Measurements from ENCODE around the gene GOLGA8B.
A peak's percentile ranks its signal among the peaks of the same experiment; 100 is the strongest.
"Not testable (repeated sequence)": the region's sequence is repeated elsewhere in the genome, so short reads cannot be mapped to it uniquely, and the experiment has no call there.

The GOLGA8B gene

DNA sequence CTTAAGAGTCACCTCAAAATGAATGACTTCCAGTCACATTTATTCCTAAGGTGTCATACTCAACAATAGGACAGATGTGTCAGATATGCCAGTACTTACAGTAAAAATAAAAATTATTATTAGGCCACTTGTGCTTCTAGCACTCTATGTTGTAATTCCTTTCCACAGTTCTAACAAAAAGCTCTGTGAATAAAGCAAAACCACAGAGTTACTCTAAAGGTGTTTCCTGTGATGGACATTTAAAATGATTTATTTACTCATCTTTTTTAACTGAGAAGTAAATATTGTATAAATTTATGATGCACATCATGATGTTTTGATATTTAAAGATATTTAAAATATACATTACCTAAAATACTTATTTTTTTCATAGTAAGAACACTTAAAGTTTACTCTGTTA is 13.9 kb upstream of the GOLGA8B start:
- DNase-seq: no peak

DNA sequence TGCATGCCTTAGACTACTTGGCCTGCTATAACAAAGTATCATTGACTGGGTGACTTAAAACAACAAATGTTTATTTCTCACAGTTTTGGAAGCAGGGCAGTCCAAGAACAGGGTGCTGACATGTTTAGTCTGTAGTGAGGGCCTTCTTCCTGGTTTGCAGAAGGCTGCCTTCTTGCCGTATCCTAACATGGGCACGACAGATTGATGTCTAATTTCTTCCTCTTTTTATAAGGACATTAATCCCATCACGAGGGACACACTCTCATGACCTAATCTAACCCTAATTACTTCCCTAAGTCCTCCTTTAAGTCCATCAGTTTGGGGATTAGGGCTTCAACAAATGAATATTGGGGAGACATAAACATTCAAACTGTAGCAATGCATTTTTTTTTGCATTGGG is 10.9 kb upstream of the GOLGA8B start:
- no peak for DNase-seq

- DNase-seq: no peak
Measured at GRCh38 chr15:34591306-34591705, 7.9 kb upstream of the GOLGA8B start.

GRCh38 chr15:34588046-34588674 is 4.7 kb upstream of the GOLGA8B start:
- DNase-seq: peak; percentile 85

DNA sequence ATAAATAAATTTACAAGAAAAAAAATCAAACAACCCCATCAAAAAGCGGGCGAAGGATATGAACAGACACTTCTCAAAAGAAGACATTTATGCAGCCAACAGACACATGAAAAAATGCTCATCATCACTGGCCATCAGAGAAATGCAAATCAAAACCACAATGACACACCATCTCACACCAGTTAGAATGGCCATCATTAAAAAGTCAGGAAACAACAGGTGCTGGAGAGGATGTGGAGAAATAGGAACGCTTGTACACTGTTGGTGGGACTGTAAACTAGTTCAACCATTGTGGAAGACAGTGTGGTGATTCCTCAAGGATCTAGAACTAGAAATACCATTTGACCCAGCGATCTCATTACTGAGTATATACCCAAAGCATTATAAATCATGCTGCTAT is 2.5 kb upstream of the GOLGA8B start:
- not testable (repeated sequence) for DNase-seq

GRCh38 chr15:34584996-34585395 is 1.5 kb upstream of the GOLGA8B start:
- DNase-seq: no peak

DNA sequence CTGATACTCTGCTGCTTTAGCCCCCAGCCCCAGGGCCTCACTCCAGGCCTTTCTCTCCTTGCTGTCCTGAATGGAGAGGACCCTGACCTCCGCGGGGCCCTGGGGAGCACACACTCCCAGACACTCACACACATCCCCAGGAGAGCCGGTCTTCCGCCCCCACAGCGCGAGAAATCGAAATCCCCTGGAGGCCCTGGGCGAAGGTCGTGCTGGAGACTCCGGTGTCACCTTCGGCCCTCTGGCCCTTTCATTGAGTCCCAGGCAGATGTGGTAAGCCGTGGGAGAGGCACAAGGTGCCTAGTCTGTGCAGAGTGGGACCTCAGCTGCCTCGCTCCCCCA is 848 bp upstream of the GOLGA8B start:
- no peak for DNase-seq

- DNase-seq: peak; percentile 15
Measured at GRCh38 chr15:34582461-34583371, 735 bp downstream of the GOLGA8B start.

GRCh38 chr15:34581687-34582460 is 1.6 kb downstream of the GOLGA8B start:
- not testable (repeated sequence) for DNase-seq

DNA sequence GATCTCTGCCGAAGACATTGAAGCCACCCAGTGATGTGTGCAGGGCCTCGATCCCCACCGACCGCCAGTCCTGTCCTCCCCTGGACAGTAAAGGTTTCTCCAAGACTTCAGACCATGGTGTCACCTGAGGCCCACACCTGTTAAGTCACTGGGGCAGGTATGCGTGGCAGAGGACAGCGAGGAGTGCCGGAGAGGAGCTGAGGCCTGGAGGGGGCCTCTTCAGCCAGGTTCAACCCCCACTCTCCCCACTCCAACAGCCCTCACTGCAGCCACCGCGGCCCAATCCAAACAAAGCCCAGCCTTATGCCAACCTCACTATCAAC is 2.4 kb downstream of the GOLGA8B start:
- DNase-seq: no peak

DNA sequence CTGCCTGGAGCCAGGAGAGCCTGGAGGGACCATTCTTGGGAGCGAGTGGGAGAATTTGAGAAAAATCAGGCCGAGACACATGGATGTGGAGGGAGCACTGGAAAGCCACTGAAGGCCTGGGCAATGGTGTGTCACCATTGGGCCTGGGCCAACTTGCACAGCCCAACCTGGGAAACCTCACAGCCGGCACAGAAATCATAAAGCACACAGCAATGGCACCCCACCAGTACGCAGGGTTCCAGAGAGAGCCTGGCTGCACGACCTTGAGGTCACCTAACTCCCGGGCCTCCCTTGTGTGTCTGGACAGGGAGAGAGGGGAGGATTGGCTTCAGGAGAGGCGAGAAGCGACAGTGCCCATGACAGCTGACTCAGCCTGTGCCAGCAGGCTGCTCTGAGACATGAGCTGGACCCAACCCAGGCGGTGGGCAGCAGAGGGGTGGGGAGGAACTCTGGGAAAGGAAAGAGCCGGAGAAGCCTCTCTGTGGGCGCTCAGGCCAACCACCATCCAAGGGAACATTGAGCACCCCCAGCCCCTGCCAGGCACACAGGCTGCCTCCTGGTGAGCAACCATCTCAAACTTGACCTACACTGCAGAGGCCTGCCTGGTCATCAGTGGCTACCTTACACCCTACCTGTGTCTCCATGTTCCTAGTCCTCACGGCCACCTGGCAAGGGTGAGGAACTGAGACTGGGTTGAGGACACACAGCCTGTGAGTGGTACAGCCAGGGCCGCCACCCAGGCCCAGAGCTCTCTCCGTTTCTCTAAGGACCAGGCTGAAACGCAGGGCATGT is 3.0 kb downstream of the GOLGA8B start:
- DNase-seq: not testable (repeated sequence)

DNA sequence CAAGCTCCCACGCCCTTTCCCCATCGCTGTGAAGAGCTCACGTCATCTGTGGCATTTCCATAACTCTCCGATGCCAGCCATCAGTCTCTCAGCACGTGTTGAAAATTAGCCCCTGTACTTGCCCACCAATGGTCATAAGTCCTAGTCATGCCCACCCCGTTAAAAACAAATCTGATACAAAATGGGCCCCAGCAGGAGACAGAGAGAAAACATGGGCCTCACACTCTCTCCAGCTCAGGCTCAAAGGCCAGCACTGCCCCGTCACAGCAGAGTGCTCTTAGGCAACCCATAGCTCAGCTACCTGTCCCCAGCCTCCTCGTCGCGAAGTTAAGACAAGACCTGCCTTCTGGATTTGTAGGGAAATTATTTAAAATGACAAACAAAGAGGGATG is 5.2 kb downstream of the GOLGA8B start:
- DNase-seq: no peak

DNA sequence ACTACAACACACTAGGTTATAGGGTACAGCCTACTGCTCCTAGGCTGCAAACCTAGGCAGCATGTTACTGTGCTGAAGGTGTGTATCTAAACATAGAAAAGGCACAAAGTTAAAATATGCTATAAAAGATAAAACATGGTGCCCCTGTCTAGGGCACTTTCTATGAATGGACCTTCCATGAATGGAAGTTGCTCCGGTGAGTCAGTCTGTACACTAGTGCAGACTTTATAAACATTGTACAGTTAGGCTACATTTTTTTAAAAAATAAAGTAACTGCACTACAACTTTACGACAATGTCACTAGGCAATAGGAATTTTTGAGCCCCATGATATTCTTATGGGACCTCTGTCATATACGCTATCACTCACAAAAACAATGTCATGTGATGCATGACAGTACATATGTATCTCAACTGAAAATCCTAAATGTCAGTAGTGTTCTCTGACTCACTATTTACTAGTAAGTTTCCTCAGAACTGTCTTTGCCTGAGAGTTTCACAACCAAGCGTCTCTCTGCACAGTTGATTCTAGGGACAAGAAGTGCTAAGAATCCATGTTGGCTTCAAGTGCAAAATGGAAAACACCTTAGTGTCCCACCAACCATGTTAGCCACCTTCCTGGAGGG is 5.7 kb downstream of the GOLGA8B start:
- not testable (repeated sequence) for DNase-seq

DNA sequence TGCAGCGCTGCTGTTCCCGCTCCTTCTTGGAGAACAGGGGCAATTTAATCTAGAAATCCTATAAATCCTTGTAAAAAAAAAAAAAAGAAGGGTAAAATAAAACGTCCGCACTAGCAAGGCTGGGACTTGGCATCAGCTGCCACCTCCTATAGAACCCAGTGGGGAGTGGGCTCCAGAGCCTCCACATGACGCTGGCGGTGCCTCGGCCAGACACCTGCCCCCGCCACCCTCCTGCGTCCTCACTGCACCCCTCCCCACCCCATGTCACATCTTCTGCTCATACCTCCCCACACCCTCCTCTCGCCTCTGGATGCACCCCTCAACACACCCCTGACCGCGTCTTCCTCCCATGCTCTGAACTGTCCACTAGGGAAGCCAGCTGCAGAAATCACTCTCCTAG is 8.4 kb downstream of the GOLGA8B start:
- DNase-seq: not testable (repeated sequence)

- not testable (repeated sequence) for DNase-seq
Measured at GRCh38 chr15:34572921-34573320, 10.5 kb downstream of the GOLGA8B start.

- not testable (repeated sequence) for DNase-seq
Measured at GRCh38 chr15:34572019-34572641, 11.3 kb downstream of the GOLGA8B start.

GRCh38 chr15:34569670-34570396 is 13.6 kb downstream of the GOLGA8B start:
- DNase-seq: not testable (repeated sequence)

DNA sequence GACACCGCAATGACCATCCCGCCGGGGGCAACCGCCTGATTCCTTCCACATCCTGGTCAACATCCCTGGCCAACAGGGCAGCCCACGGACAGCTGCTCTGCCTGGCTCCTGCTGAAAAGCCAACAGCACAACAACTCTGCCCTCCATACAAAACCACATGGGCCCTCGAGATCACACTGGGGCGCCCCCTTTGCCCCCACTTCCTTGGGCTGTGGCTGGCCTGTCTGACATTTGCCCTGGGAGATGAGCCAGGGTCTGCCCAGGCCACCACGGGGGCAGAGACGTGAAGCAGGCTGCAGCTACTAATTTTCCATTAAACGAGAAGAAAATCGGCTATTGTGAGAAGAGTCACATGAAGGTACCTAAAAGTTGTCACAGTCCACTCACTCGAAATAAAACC is 16.3 kb downstream of the GOLGA8B start:
- not testable (repeated sequence) for DNase-seq

DNA sequence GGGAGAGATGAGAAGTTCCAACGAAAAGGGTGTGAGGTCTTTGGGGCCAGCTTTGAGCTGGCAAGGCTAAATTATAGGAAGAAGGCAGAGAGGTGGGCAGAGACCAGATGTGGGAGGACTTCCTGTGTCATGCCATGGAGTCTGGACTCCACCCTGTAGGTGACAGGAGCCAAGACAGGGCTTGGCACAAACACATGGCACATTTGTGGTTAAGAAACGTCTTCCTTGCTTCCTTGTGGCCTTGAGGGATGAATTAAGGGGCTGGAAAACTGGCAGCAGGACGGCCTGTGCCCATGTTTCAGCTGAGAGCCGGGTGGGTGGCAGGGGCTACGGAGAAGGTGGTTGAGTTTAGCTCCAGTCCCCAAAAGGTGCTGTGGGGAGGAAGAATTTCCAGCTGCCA is 18.7 kb downstream of the GOLGA8B start:
- not testable (repeated sequence) for DNase-seq

GRCh38 chr15:34560814-34561213 is 22.6 kb downstream of the GOLGA8B start:
- DNase-seq: not testable (repeated sequence)

DNA sequence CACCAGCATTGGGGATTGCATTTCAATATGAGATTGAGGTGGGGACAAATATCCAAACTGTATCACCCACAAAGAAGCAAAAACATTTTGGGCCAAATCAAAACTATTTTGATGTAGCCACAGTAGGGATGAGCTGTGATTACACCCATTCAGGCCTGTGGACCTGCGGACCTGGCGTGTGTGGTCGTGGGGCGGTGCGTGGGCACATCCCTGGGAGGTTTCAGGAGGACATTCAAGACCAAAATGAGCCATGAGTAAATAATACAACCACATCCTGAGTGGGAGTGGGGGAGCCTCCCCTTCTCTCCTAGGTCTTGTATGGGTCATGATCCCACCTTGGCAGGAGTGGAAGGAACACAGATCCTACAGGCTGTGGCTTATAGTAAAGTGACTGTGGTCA is 23.7 kb downstream of the GOLGA8B start:
- not testable (repeated sequence) for DNase-seq
